ENCODE results near the gene HOXB3.

- TF ChIP-seq CTCF (conservative IDR thresholded peaks at IDR 0.05) = no peak
- TF ChIP-seq ZFX (IDR thresholded peaks at IDR 0.05) = no peak
These were observed 41.9 kb upstream of the HOXB3 start for GRCh38 chr17:48631693-48632578.
